Left hindlimb (tissue), 1 donor: ENCODE results near the gene MAPK11.
"Not testable (repeated sequence)": the region's sequence is repeated elsewhere in the genome, so short reads cannot be mapped to it uniquely, and the experiment has no call there.

Source experiments
- DNase-seq: peaks from one replicate; pipeline ENCODE4 v3.0.0-alpha.2; 2018

The MAPK11 gene

GRCh38 chr22:50275181-50276055 lies 5.2 kb upstream of the MAPK11 start:
- DNase-seq = no peak

- no peak for DNase-seq
These were observed 4.6 kb upstream of the MAPK11 start for GRCh38 chr22:50274771-50275170.

GRCh38 chr22:50274311-50274710 lies 4.1 kb upstream of the MAPK11 start:
- no peak for DNase-seq

GRCh38 chr22:50273781-50274180 lies 3.6 kb upstream of the MAPK11 start:
- DNase-seq = not testable (repeated sequence)

- DNase-seq = not testable (repeated sequence)
These were observed 3.2 kb upstream of the MAPK11 start for GRCh38 chr22:50273352-50273751.

GRCh38 chr22:50272044-50272802 lies 2.0 kb upstream of the MAPK11 start:
- DNase-seq = no peak

GRCh38 chr22:50271519-50271970 lies 1.4 kb upstream of the MAPK11 start:
- DNase-seq = no peak

GRCh38 chr22:50270666-50271394 lies 650 bp upstream of the MAPK11 start:
- no peak for DNase-seq

- no peak for DNase-seq
These were observed 609 bp downstream of the MAPK11 start for GRCh38 chr22:50269573-50269969.

- DNase-seq = no peak
These were observed 1.5 kb downstream of the MAPK11 start for GRCh38 chr22:50268655-50269113.

- DNase-seq = peak; percentile 77
These were observed 2.4 kb downstream of the MAPK11 start for GRCh38 chr22:50267591-50268390.

- DNase-seq = no peak
These were observed 3.2 kb downstream of the MAPK11 start for GRCh38 chr22:50266994-50267393.

GRCh38 chr22:50264946-50265669 lies 5.1 kb downstream of the MAPK11 start:
- DNase-seq = no peak

GRCh38 chr22:50264104-50264745 lies 6.0 kb downstream of the MAPK11 start:
- DNase-seq = no peak

- DNase-seq = no peak
These were observed 7.1 kb downstream of the MAPK11 start for GRCh38 chr22:50262973-50263617.

GRCh38 chr22:50262460-50262911 lies 7.7 kb downstream of the MAPK11 start:
- no peak for DNase-seq

GRCh38 chr22:50261615-50262459 lies 8.3 kb downstream of the MAPK11 start, which contains the start of gene MAPK12:
Gene MAPK12, minus strand, starts transcription at chr22:50261683. Its CDS starts 174 bp downstream, at chr22:50261509.
- DNase-seq = no peak

GRCh38 chr22:50260801-50261614 lies 9.2 kb downstream of the MAPK11 start:
- DNase-seq = no peak
